HepG2 (cell line): ENCODE measurements around the gene ITGB1. TPM values are rescaled to one million over a fixed set of nuclear protein-coding genes. Genes with fewer than 3 reads are reported as not detected.

Experiments used
- ATAC-seq: fragments of 200-7000 bp; cut with Tn5 transposase; 3 replicates; pipeline ENCODE4 v1.9.1; 2020; ENCODE audit warnings: mild to moderate bottlenecking, moderate library complexity
- BruUV-seq: library from RNA; stranded (reverse); fragments of 400-500 nt; replicated peaks from 2 replicates; lab custom pipeline; 2021; lab: Mats Ljungman, UMichigan
- CTCF ChIA-PET: fragments of 300-600 bp; formaldehyde crosslinking; extraction: SDS; loops from one replicate; lab custom pipeline; 2021; ENCODE audit warnings: low total read pairs, inconsistent platforms, low intra/inter-chr PET ratio; lab: Yijun Ruan, JAX
- POLR2A ChIA-PET: fragments of 350-600 bp; sonication (Branson Sonifier 250); formaldehyde crosslinking; loops from one replicate; lab custom pipeline; 2020; ENCODE audit warnings: antibody characterized with exemption, inconsistent platforms; lab: Yijun Ruan, JAX
- DNase-seq: peaks from one replicate; pipeline ENCODE4 v3.0.0-alpha.2; 2015; ENCODE audit warnings: low spot score
- FAIRE-seq: peaks from 3 replicates; lab custom pipeline; 2011; peaks lifted over from hg19 to GRCh38; lab: Jason Lieb, UNC
- H2AFZ ChIP-seq: one replicate; pipeline ENCODE4 v1.6.1; 2011; ENCODE audit warnings: low read length, inconsistent platforms
- H3K27ac ChIP-seq: fragments of 300-600 bp; 3 replicates; pipeline ENCODE4 v1.8.0; 2011; ENCODE audit warnings: mixed run types, mild to moderate bottlenecking, mixed read lengths, low read length, inconsistent platforms; ENCODE audit not compliant: insufficient read depth; ENCODE audit errors: extremely low read length
- H3K27me3 ChIP-seq, 2 experiments: fragments of 200-600 bp in 1 of 2; 2 replicates in 1 of 2; 3 replicates in 1 of 2; pipeline versions ENCODE4 v1.6.0 to v1.8.0; 2011; ENCODE audit warnings: low read length in 2 of 2, mild to moderate bottlenecking in 2 of 2, moderate library complexity in 2 of 2, inconsistent platforms in 1 of 2; ENCODE audit not compliant: insufficient read depth in 2 of 2, control insufficient read depth in 1 of 2
- H3K36me3 ChIP-seq, 2 experiments: fragments of 200-600 bp in 1 of 2; replicated peaks in 1 of 2; 2 replicates in 1 of 2; 3 replicates in 1 of 2; pipeline versions ENCODE4 v1.5.1 to v1.8.0; 2011; ENCODE audit warnings: low read length in 2 of 2, inconsistent platforms in 1 of 2; ENCODE audit not compliant: insufficient read depth in 2 of 2, control insufficient read depth in 1 of 2
- H3K4me1 ChIP-seq: 2 replicates; pipeline ENCODE4 v1.5.1; 2012; ENCODE audit warnings: low read length, inconsistent platforms; ENCODE audit not compliant: insufficient read depth
- H3K4me2 ChIP-seq: 2 replicates; pipeline ENCODE4 v1.6.0; 2011; ENCODE audit warnings: low read depth, low read length, inconsistent platforms
- H3K4me3 ChIP-seq, 3 experiments: fragments of 200-600 bp in 1 of 3; sonication (generic), shearing (Covaris generic) in 1 of 3; replicated peaks in 1 of 3; 2 replicates each; pipeline ENCODE4 v1.5.1; 2011 to 2016; ENCODE audit warnings: low read length in 3 of 3, inconsistent platforms in 2 of 3, low read depth in 2 of 3, mild to moderate bottlenecking in 2 of 3, control low read depth in 1 of 3, mixed read lengths in 1 of 3; ENCODE audit not compliant: insufficient read depth in 1 of 3
- H3K79me2 ChIP-seq: one replicate; pipeline ENCODE4 v1.6.1; 2011; ENCODE audit warnings: low read length, inconsistent platforms; ENCODE audit not compliant: insufficient read depth
- H3K9ac ChIP-seq: 2 replicates; pipeline ENCODE4 v1.6.0; 2011; ENCODE audit warnings: mild to moderate bottlenecking, low read depth, low read length, inconsistent platforms; ENCODE audit not compliant: insufficient read depth
- H3K9me3 ChIP-seq: 2 replicates; pipeline ENCODE4 v1.5.1; 2012; ENCODE audit warnings: mild to moderate bottlenecking, low read length
- H4K20me1 ChIP-seq: 2 replicates; pipeline ENCODE4 v1.6.0; 2011; ENCODE audit warnings: inconsistent platforms, mild to moderate bottlenecking, low read length, moderate library complexity; ENCODE audit not compliant: insufficient read depth
- CENPX ChIP-seq: sonication (generic); formaldehyde crosslinking; IDR thresholded peaks from 2 replicates; pipeline ENCODE4 v1.9.0; 2021; ENCODE audit warnings: mild to moderate bottlenecking, missing genetic modification reagents, moderate library complexity
- EP300 ChIP-seq, 3 experiments: sonication (generic) in 1 of 3; formaldehyde crosslinking in 1 of 3; IDR thresholded peaks; 2 replicates each; pipeline versions ENCODE4 v1.5.1 to v1.6.1; 2011 to 2020; ENCODE audit warnings: low read depth in 2 of 3, low read length in 2 of 3, borderline replicate concordance in 1 of 3, improper control_type of control experiment in 1 of 3, mild to moderate bottlenecking in 1 of 3, missing genetic modification reagents in 1 of 3, moderate library complexity in 1 of 3
- ERF ChIP-seq: IDR thresholded peaks from 2 replicates; pipeline ENCODE4 v1.6.1; 2018; ENCODE audit warnings: missing biosample characterization, missing genetic modification reagents
- GATA4 ChIP-seq: sonication (generic); IDR thresholded peaks from 2 replicates; pipeline ENCODE4 v1.6.1; 2016; ENCODE audit warnings: antibody characterized with exemption, low read depth, borderline replicate concordance
- LCORL ChIP-seq, 2 experiments: fragments of 450-650 bp in 1 of 2; sonication (generic) in 1 of 2; formaldehyde crosslinking in 1 of 2; IDR thresholded peaks; 2 replicates each; pipeline versions ENCODE4 v1.5.0 to v1.6.1; 2017 to 2020; ENCODE audit warnings: antibody characterized with exemption in 1 of 2, missing genetic modification reagents in 1 of 2
- MAZ ChIP-seq, 2 experiments: sonication (generic) in 1 of 2; formaldehyde crosslinking in 1 of 2; IDR thresholded peaks; 2 replicates each; pipeline versions ENCODE4 v1.5.0 to v1.6.1; 2012 to 2020; ENCODE audit warnings: low read depth in 2 of 2, mild to moderate bottlenecking in 2 of 2, borderline replicate concordance in 1 of 2, improper control_type of control experiment in 1 of 2, low read length in 1 of 2, missing genetic modification reagents in 1 of 2, moderate library complexity in 1 of 2
- MXI1 ChIP-seq: IDR thresholded peaks from 3 replicates; pipeline ENCODE4 v1.6.1; 2012; ENCODE audit warnings: low read depth, low read length, inconsistent platforms, borderline replicate concordance
- NR3C1 ChIP-seq: sonication (generic); formaldehyde crosslinking; IDR thresholded peaks from 2 replicates; pipeline ENCODE4 v1.4.0; 2020; ENCODE audit warnings: missing genetic modification reagents
- RBM39 ChIP-seq: fragments of 200-400 bp; formaldehyde crosslinking; IDR thresholded peaks from one replicate; pipeline ENCODE4 v1.6.1; 2018; ENCODE audit warnings: antibody characterized with exemption, mild to moderate bottlenecking, low read depth, low read length; ENCODE audit not compliant: poor library complexity, severe bottlenecking
- REST ChIP-seq, 2 experiments: IDR thresholded peaks; 2 replicates each; pipeline ENCODE4 v1.6.1; 2011 to 2012; ENCODE audit warnings: low read length in 2 of 2, borderline replicate concordance in 1 of 2, low read depth in 1 of 2, mild to moderate bottlenecking in 1 of 2, moderate library complexity in 1 of 2
- UBTF ChIP-seq: sonication (generic); formaldehyde crosslinking; IDR thresholded peaks from 2 replicates; pipeline ENCODE4 v1.4.0; 2020; ENCODE audit warnings: mild to moderate bottlenecking, missing genetic modification reagents
- ZNF17 ChIP-seq: sonication (generic); formaldehyde crosslinking; IDR thresholded peaks from 2 replicates; pipeline ENCODE4 v1.5.0; 2020; ENCODE audit warnings: mild to moderate bottlenecking, missing genetic modification reagents
- ZNF232 ChIP-seq: sonication (generic); formaldehyde crosslinking; IDR thresholded peaks from 2 replicates; pipeline ENCODE4 v1.4.0; 2020; ENCODE audit warnings: missing genetic modification reagents, borderline replicate concordance
- ZNF629 ChIP-seq: sonication (generic); formaldehyde crosslinking; conservative IDR thresholded peaks from 2 replicates; pipeline ENCODE4 v1.5.0; 2020; ENCODE audit warnings: missing genetic modification reagents
- WGBS: methylation state at CpG from one replicate; pipeline ENCODE4 v1.1.6; 2017; ENCODE audit warnings: low lambda C conversion rate; 5-methylcytosine and 5-hydroxymethylcytosine counted together
- in situ Hi-C: cut with HindIII; loops from 2 replicates; pipeline ENCODE4 v1.10.0; 2017; ENCODE audit warnings: low pct_unique_long_range_greater_than_20kb; ENCODE audit not compliant: extremely low pct_ligation_motif_present
- intact Hi-C: fragments of 100-400 bp; cut with micrococcal nuclease; formaldehyde crosslinking; loops from one replicate; pipeline ENCODE4 v1.10.0; 2022; ENCODE audit not compliant: unreplicated experiment
- polyA plus RNA-seq, 8 experiments: library from polyadenylated mRNA; depleted of rRNA in 3 of 8; stranded (reverse) in 7 of 8; unstranded in 1 of 8; fragments of >200 nt; fragmentation: Illumina TruSeq in 4 of 8; extraction: Trizol in 4 of 8; gene quantifications; 2 replicates each; pipeline versions ENCODE4 v1.2.1 to v1.2.3, GENCODE V29; 2011 to 2016; ENCODE audit warnings: low read depth in 4 of 8, missing spikeins in 1 of 8, mixed read lengths in 1 of 8; ENCODE audit not compliant: insufficient read depth in 1 of 8
- total RNA-seq, 5 experiments: library from RNA; depleted of rRNA; stranded (reverse); fragments of >200 nt; fragmentation: Illumina TruSeq; extraction: Trizol; gene quantifications; 2 replicates each; pipeline ENCODE4 v1.2.3, GENCODE V29; 2016; ENCODE audit warnings: low read depth in 1 of 5
- TF ChIP-seq, protein P1 (sequence below): sonication (generic); formaldehyde crosslinking; IDR thresholded peaks from 2 replicates; pipeline ENCODE4 v1.4.0; 2020; ENCODE audit warnings: missing genetic modification reagents; ENCODE audit errors: not compliant biosample characterization

The ITGB1 gene
- total and polyA plus RNA-seq, 2 of the 13 experiments (the other 11 are each of a cell fraction or from before 2014, with no cell fraction given): 190 to 204 TPM

DNA sequence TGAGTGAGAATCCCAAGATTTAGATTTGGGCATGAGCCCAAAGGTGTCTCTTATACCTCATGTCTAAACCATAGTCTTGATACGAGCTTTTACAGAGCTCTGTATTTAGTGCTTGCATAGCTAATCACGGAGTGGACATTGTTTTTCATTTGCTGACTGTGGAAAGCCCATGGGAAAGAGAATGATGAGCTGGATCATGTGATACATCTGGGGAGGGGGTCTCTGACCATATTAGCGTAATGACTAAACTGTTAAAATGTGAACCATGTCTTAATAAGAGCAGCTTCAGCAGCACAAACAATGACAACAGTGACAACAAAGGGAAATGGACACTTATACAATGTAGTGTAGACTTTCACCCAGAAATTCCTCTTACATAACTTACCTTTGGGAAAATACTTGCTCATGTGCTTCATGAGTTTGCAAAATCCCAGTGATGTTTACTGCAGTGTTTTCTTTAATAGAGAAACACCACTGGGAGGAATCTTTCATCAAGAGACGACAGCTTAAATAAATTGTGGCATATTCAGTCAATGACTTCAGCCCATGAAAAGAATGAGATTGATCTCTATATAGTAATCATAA, 44.0 kb upstream of the ITGB1 start:
- Histone ChIP-seq H3K79me2 (no peaks in the 10 kb centered on the region), H4K20me1 (no peaks in the 10 kb centered on the region), H3K9ac (no peak overlapping the region), H3K4me3 (no peak overlapping the region), H3K27ac (no peak overlapping the region), H2AFZ (no peak overlapping the region), H3K9me3 (no peaks in the 10 kb centered on the region), H3K36me3 (no peaks in the 10 kb centered on the region), H3K4me2 (no peak overlapping the region), H3K4me1 (peaks cover 28% of the 10 kb centered on the region), H3K27me3 (no peaks in the 10 kb centered on the region)
- no peak for ATAC-seq
- DNase-seq: peak; percentile 63
- POLR2A ChIA-PET: interaction anchor here (1.1 kb wide), 2 partner anchors 20 to 22 kb away, joined by 3 read pairs; no protein-coding TSS in a partner anchor
- no TSS peak for BruUV-seq
- CTCF ChIA-PET: no interaction called here
- in situ Hi-C loops: no loop called here
- intact Hi-C loops: no loop called here
- no peak for FAIRE-seq
- WGBS: 65% methylated on average over 4 of the region's 4 CpGs
- TF ChIP-seq ZNF17 (CRISPR knock-in tag) (no peak), EP300 (IDR thresholded peaks at IDR 0.05; ENCODE audit: low read depth in 2 of 2, low read length in 2 of 2) (0 out of 4 replicates have a peak, but pooled peaks of 1 of the 2 experiments have one; percentile 35), EP300 (CRISPR knock-in tag; IDR thresholded peaks at IDR 0.05; ENCODE audit: borderline replicate concordance) (no peak), ERF (CRISPR knock-in tag) (no peak), LCORL (IDR thresholded peaks at IDR 0.05) (no peak), LCORL (CRISPR knock-in tag; IDR thresholded peaks at IDR 0.05) (no peak), REST (IDR thresholded peaks at IDR 0.05; ENCODE audit: borderline replicate concordance in 1 of 2, low read depth in 1 of 2, low read length in 2 of 2) (no peak), UBTF (CRISPR knock-in tag) (no peak), ZNF629 (CRISPR knock-in tag) (no peak), NR3C1 (CRISPR knock-in tag) (no peak), CENPX (CRISPR knock-in tag) (no peak), ZNF232 (CRISPR knock-in tag) (no peak), RBM39 (no peak), MAZ (IDR thresholded peaks at IDR 0.05; ENCODE audit: borderline replicate concordance, low read depth, low read length) (no peak), MAZ (CRISPR knock-in tag; IDR thresholded peaks at IDR 0.05; ENCODE audit: low read depth) (no peak), GATA4 (no peak), MXI1 (no peak)
- TF ChIP-seq, protein P1, sequence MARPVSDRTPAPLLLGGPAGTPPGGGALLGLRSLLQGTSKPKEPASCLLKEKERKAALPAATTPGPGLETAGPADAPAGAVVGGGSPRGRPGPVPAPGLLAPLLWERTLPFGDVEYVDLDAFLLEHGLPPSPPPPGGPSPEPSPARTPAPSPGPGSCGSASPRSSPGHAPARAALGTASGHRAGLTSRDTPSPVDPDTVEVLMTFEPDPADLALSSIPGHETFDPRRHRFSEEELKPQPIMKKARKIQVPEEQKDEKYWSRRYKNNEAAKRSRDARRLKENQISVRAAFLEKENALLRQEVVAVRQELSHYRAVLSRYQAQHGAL (CRISPR knock-in tag): no peak
